Measurements from ENCODE around the gene AMOTL1.

The AMOTL1 gene

DNA sequence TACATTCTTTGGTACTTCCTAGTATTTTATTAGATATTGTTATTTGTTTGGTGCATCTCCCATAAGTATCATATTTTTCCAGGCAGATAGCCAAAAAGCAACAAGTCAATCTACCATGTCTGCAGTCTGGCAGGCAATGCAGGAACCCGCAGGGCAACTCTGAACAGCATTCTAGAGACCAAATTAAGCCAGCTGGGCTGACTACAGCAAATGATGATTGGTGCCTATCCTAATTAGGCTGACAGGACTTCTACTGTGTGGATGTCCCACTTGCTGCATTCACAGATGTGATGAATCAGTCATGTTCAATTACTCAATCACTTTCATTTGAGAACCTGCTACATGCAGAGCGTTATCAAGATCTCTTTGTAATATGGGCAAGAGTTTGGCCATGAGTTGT is 40.3 kb upstream of the AMOTL1 start:
- Histone ChIP-seq H3K27me3 (no peaks in the 10 kb centered on the region), H3K4me3 (ENCODE audit: low read depth, low read length) (no peak overlapping the region), H3K9me3 (no peaks in the 10 kb centered on the region), H3K4me1 (peaks cover 35% of the 10 kb centered on the region), H3K36me3 (no peaks in the 10 kb centered on the region)
- DNase-seq = peak; percentile 81
- TF ChIP-seq, protein P1, sequence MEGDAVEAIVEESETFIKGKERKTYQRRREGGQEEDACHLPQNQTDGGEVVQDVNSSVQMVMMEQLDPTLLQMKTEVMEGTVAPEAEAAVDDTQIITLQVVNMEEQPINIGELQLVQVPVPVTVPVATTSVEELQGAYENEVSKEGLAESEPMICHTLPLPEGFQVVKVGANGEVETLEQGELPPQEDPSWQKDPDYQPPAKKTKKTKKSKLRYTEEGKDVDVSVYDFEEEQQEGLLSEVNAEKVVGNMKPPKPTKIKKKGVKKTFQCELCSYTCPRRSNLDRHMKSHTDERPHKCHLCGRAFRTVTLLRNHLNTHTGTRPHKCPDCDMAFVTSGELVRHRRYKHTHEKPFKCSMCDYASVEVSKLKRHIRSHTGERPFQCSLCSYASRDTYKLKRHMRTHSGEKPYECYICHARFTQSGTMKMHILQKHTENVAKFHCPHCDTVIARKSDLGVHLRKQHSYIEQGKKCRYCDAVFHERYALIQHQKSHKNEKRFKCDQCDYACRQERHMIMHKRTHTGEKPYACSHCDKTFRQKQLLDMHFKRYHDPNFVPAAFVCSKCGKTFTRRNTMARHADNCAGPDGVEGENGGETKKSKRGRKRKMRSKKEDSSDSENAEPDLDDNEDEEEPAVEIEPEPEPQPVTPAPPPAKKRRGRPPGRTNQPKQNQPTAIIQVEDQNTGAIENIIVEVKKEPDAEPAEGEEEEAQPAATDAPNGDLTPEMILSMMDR (IDR thresholded peaks at IDR 0.05; ENCODE audit: low read depth, low read length) = no peak

- no peaks in the 10 kb centered on the region for H3K9me3 ChIP-seq
- TF ChIP-seq, protein P1 (IDR thresholded peaks at IDR 0.05; ENCODE audit: low read depth, low read length) = no peak
- DNase-seq = no peak
- H3K27me3 ChIP-seq = no peaks in the 10 kb centered on the region
- no peak overlapping the region for H3K4me3 ChIP-seq (ENCODE audit: low read depth, low read length)
- H3K36me3 ChIP-seq = no peaks in the 10 kb centered on the region
- peaks cover 39% of the 10 kb centered on the region for H3K4me1 ChIP-seq
These were observed 39.6 kb upstream of the AMOTL1 start for GRCh38 chr11:94728541-94728940.

DNA sequence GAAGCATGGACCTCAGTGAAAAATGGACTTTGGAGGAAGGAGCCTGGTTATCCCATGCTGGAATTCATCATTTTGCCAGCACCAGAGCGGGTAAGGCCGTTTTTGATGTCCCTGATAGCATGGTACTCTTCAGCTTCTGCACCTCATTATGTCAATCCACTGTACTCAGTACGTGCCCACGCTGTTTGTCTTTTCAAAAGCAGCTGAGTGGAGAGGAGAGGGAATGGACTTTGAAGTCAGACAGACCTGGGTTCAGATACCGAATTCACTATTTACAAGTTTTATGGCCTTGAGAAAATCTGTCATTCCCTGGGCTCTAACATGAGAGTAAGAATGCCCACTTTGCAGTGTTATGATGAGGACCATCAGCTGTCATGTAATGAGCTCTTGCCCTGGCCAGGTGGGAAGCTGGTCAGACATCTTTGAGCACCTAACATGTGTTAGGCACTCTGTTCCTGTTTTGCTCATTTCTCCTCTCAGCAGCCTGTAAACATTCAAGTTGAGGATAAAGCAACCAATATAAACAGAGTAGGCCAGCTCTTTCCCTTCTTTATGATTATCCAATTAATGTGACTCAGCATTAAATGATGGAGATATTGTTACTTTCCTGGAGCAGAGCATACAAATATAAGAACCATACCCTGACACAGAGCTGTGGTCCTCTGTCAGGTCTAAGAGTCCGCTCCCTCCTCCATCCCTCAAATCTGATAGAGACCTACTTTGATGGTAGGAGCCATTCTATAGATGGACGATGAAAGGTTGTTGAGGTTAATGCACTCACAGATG is 39.0 kb upstream of the AMOTL1 start:
- TF ChIP-seq, protein P1 (IDR thresholded peaks at IDR 0.05; ENCODE audit: low read depth, low read length) = no peak
- Histone ChIP-seq H3K9me3 (no peaks in the 10 kb centered on the region), H3K27me3 (no peaks in the 10 kb centered on the region), H3K4me1 (peaks cover 42% of the 10 kb centered on the region), H3K36me3 (no peaks in the 10 kb centered on the region), H3K4me3 (ENCODE audit: low read depth, low read length) (no peak overlapping the region)
- no peak for DNase-seq

- no peaks in the 10 kb centered on the region for H3K27me3 ChIP-seq
- peaks cover 52% of the 10 kb centered on the region for H3K4me1 ChIP-seq
- TF ChIP-seq, protein P1 (IDR thresholded peaks at IDR 0.05; ENCODE audit: low read depth, low read length) = no peak
- H3K36me3 ChIP-seq = no peaks in the 10 kb centered on the region
- no peak for DNase-seq
- H3K9me3 ChIP-seq = no peaks in the 10 kb centered on the region
- H3K4me3 ChIP-seq (ENCODE audit: low read depth, low read length) = no peak overlapping the region
These were observed 38.0 kb upstream of the AMOTL1 start for GRCh38 chr11:94730153-94730552.

- Histone ChIP-seq H3K4me3 (ENCODE audit: low read depth, low read length) (no peak overlapping the region), H3K9me3 (no peaks in the 10 kb centered on the region), H3K36me3 (no peaks in the 10 kb centered on the region), H3K4me1 (peaks cover 52% of the 10 kb centered on the region), H3K27me3 (no peaks in the 10 kb centered on the region)
- peak; percentile 73 for DNase-seq
- TF ChIP-seq, protein P1 (IDR thresholded peaks at IDR 0.05; ENCODE audit: low read depth, low read length) = no peak
These were observed 36.1 kb upstream of the AMOTL1 start for GRCh38 chr11:94731880-94732601.
